ENCODE results near the gene TBRG4.

TBRG4 gene

DNA sequence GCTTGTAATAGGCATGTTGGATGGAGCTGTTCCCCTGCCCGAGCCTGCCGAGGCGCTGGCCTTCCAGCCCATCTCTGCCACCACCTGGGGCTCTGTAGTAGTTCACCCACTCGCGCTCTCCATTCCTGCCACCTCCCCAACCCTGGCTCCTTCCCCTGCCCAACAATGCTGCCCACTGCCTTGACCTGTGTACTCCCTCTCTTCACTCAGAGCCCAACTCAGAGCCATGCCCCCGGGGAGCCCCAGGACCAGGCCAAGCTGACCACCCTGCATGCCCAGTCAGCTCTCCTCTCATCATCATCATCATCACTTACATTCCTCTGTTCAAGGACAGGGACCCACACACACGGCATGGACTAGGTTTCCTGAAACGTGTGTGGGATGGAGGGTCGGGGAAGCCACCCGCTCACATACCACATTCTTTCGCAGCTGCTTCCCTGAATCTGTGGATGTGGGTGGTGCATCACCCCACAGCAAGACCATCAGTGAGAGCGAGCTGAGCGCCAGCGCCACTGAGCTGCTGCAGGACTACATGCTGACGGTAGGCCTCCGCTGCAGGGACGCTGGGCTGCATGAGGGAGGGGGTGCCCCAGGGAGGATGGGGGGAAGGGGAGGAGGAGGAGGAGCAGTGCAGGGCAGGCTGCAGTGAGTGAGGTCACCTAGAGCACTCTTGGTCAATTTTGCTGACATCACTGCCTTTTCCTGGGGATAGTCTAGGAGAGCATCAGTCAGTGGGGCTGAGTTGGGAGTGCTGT is 38.3 kb downstream of the TBRG4 start:
- no peak for FAIRE-seq

DNA sequence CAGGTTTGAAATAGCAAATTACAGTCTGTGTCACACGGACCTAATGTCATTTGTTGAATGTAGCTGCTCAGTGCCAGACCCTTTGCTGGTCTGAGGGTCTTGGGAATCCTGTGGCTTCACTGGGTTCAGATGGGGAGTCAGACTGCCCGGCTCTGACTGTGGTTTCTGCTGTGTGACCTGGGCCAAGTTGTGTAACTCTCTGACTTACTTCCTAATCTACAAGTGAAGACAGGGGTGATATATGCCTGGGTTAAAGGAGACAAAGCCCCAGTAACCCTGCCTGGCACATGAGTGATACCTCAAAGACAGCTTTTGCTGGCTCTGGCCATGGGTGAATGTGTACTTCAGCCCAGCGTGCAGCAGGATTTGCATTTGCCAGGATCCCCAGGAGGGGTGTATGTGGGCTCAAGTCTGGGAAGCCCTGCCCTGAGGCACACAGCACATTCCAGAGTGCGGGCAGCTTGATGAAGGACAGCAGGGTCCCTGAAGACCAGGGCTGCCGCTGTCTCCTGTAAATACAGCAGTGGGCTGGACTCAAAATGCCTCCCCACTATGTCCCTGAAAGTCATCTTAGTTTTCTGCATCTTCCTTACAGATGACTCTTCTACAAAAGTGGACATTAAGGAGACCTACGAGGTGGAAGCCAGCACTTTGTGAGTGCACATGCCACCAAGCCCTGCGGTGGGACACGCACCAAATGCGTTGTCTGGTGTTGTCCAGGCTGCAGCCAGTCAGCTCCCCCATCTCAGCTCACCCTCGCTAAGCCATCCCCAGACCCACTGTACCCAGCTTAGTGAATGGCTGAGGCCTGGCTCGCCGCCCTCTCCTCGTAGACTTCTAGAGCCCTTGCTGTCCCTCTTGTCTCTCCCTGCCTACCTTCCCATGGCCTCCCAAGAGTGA is 39.1 kb downstream of the TBRG4 start:
- no peak for FAIRE-seq

DNA sequence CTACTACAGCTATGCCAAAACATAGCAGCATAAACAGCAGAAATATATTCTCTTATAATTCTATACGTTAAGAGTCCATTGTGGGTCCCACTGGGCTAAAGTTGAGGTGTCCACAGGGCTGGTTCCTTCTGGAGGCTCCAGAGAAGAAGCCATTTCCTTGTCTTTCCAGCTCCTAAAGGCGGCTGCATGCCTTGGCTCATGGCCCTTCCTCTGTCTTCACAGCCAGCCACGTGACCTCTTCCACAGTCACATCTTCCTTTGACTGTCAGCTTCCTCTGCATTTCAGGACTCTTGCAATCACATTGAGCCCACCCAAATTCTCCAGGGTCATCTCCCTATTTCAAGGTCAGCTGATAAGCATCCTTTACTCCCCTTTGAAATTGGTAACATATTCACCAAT is 40.0 kb downstream of the TBRG4 start:
- FAIRE-seq: no peak

DNA sequence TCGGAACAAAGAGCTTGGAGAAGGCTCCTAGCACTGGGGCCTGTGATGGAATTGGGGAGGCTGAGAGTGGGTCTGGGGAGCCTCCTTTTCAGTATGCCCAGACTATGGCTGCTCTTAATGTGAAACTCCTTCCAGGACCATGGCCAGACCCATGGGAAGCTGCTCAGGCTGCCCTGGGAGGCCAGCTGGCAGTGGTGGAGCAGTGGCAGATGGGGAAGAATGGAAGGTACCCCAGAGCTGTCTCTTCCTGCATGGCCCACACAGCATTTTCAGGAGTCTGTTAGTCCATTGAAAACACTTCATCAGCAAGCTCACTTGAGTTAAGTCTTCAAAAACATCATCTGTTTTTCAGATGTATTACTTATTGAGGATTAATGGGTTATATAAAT is 41.2 kb downstream of the TBRG4 start:
- no peak for FAIRE-seq

DNA sequence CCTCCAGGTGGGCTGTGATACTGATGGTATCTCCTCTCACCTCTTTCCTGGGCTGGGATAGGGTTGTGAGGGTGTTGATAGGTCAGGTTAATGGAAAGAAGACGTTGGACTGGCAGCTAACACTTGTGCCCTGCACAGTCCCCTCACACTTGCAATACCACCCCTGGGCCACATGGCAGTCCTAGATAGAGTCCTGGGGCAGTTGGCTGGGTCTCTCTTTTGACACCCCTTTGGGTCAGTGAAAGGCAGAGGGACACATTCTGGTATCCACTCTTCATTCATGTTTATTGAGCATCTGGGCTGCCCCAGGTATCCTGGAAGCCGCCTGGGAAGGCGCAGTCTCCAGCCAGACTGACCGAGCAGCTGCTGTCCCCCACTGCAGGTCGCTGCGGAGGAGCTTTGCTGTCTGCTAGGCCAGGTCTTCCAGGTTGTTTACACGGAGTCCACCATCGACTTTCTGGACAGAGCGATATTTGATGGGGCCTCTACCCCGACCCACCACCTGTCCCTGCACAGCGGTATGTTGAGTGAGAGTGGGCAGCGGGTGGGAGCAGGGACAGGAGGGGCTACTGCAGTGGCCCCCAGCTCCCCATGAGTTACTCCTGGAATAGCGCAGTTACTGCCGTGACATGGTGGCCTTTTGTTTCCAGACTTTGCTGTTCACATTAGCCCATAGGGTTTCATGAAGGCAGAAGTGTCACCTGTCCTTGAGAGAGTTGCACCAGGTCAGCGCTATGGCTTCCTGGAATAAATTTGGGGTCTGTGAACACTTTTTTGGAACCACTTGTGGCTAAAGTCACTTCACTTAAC is 41.8 kb downstream of the TBRG4 start:
- FAIRE-seq: no peak

DNA sequence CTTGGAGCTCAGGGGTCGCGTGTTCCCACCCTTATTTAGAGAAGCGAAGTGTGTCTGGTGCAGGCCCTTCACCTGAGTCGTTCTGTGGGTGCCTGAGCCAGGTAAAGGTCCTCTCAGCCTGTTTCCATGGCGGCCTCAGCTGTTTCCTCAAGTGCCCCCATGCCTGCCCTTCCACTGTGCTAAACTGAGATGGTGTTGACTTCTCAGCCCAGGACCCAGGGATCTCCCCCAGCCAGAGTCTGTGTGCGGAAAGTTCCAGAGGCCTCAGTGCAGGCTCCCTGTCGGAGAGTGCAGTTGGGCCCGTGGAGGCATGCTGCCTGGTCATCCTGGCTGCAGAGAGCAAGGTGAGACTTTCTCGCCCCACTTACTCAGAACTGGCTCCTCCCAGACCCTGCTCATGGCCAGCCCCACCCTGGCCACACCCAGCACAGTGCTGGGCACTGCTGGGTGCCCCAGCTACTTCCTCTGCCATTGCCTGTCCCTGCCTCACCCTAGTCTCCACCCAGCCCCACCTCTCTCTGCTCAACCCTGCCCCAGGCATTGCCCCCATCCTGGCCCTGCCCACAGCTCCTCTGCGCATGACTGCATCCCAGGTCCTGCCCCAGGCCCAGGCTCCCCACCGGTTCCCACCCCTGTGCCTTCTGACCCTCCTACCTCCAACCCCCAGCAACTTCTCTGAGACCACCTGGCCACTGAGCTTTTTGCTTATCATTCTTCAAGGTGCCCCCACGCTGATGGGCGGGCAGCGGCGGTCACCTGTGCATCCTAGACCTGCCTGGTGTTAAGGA is 43.1 kb downstream of the TBRG4 start:
- FAIRE-seq: no peak

DNA sequence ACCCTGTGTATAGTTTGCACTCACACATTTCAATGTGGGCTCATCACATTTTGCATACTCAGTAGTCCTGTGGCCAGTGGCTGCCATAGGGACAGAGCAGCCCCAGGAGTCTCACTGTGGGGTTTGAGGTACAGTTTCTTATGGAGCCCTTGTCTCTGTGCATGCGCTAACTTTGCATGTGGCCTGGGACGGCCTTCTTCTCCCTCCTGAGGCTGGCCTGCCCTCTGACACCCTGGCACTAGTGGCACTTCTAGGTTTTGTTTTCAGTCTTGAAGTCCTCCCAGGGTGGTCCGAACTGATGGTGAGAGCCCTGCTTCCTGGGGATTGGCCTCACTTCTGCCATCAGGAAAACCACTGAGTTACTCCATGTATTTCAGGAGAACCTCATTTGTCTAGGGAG is 43.9 kb downstream of the TBRG4 start:
- no peak for FAIRE-seq

DNA sequence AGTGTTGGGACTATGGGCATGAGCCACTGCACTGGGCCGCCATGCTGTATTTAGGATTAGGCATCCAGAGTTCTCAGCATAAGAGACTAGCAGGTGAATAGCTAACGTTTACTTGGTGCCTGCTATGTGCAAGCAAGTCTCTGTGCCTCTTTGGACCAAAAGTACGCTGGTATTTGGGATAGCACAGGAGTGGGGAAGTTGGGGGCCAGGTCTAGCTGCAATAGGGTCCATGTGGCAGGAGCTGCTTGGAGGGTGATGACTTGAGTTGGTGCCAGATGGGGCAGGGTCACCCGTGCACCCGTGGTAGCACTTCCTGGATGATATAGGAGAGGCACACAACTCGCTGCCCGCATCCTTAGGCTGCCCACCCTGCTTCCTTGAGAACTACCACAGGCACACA is 45.1 kb downstream of the TBRG4 start:
- no peak for FAIRE-seq

DNA sequence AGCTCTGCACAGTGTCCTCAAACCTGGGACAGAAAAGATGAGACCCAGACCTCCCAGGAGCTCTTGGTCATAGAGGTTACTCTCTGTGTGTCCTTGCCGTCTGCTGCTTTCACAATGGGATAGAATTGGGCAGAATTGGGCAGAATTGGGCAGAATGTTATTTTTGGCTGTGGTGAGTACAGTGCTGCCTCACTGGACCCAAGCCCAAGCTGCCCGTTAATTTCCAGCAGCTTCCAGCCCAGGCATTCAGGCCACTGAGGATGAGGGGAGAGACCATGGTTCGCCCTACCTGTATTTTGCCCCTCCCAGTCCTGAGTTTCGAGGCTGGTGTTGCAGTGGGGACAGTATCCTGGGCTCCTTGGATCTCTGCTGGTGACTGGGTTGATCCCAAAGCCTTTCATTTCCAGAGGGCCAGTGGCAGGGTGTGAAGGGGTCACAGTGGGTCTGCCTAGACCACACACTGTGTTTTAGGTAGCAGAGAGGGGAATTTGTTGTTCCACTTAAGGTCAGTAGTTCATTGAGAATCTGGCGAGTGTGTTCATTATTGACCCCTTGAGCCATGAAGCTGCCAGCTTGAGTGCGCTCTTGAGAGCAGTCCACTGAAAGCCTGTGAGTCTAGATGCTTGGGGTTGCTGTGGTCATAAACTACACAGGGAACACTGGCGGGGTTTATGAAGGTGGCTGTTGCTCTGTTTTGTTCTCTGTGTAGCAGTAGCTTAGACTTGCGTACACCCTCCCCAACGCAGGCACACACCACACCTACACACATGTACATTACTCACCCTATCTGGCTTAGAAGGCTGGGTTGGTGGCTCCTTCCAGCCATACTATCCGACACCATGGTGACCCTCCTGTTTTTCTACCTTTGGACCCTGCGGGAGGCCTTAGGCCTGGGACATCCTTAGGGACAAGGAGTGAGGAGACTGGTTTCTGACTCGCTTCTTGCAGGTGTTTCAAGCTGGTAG is 46.2 kb downstream of the TBRG4 start:
- no peak for FAIRE-seq

DNA sequence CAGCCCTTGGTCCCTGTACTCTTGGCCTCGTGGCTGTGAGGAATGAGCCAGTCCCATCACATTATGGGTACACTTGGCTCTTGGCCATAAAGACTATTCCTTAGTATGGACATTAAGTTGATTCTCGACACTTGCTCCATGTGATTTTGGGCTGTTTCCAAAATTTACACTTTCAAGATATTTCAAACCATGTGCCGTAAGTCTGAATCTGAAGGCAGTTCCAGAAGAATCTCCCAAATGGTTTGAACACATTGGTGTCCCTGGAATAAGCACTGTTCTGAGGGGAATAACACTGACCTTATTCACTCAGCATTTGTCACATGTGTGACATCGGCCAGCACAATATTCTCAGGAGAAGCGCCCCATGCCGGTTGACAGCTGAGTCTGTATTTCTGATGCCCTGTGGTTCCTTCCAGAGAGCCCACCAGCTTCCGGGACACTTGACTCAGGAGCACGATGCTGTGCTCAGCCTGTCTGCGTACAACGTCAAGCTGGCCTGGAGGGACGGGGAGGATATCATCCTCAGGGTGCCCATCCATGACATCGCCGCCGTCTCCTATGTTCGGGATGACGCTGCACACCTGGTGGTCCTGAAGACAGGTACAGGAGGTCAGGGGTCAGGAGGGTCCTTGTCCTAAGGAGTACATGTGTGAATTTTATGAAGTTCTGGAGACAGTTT is 47.3 kb downstream of the TBRG4 start:
- FAIRE-seq: no peak

DNA sequence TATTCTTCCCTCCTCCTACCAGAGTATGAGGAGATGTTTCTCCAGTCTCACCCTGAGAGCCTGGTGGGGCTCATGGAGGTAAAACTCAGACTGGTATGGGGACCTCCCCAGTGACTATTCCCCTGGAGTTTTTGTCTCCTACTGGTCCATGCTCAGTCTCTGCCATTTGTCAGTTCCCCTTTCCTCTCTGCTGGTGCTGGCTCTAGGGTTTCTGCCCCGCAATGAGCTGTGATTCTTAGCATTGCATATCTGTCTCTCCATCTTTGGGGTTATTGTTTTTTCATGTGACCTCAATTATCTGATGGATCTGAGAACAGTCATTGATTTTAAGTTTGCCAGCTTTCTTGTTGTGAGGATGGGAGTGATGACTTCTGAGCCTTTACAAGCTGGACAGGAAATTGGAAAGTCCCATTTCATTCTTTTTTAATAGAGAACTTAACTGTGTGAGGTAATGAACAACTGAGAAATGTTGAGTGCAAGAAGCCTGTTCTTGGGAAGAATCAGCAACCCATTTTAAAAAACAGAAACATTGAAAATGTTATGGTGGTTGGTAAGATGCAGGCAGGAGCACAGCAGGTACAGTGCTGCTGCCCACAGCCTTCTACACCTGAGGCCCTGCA is 49.6 kb downstream of the TBRG4 start:
- FAIRE-seq: no peak

DNA sequence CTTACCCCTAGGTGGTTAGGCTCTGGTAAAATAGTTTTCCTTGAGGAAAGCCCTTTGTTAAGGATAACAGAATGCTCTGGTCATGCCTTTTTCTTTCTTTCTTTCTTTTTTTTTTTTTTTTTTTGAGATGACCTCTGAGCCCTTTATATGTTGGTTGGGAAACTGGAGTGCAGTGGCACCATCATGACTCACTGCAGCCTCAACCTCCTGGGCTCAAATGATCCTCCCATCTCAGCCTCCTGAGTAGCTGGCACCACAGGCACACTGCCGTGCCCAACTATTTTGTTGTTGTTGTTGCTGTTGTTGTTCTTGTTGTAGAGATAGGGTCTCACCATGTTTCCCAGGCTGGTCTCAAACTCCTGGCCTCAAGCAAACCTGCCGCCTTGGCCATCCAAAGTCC is 50.1 kb downstream of the TBRG4 start:
- FAIRE-seq: no peak

DNA sequence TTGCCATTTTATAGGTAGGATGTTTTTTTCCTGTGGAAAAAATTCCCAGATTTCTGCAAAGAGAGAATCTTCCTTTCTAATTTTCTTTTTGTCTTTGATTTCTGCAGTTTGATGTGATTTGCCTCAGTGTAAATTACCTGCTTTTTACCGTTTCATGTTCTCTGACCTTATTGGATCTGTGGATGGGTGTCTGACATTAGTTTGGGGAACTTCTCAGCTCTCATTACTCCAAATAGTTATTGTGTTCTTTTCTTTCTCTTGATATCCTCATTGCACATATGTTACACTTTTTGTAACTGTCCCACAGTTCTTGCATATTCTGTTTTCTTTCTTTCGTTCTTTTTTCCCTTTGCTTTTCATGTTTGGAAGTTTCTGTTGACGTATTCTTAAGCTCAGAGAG is 51.2 kb downstream of the TBRG4 start:
- no peak for FAIRE-seq

DNA sequence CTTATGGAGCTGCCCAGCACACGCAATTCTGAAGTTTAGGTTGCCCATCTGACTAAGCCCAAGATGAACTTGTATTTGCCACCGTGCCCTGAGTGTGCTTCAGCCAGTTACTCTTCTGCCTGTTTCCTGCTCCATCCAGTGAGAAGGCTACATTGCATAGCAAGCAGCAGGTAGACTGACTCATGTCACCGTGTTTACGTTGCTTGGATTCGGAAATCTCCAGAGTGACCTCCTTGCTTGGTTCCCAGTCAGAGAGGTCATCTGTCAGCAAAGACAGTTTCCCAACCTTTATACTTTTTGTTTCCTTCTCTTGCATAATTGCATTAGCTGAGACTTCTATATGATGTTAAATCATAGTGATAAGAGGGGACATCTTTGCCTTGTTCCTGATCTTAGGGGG is 53.6 kb downstream of the TBRG4 start:
- FAIRE-seq: no peak

DNA sequence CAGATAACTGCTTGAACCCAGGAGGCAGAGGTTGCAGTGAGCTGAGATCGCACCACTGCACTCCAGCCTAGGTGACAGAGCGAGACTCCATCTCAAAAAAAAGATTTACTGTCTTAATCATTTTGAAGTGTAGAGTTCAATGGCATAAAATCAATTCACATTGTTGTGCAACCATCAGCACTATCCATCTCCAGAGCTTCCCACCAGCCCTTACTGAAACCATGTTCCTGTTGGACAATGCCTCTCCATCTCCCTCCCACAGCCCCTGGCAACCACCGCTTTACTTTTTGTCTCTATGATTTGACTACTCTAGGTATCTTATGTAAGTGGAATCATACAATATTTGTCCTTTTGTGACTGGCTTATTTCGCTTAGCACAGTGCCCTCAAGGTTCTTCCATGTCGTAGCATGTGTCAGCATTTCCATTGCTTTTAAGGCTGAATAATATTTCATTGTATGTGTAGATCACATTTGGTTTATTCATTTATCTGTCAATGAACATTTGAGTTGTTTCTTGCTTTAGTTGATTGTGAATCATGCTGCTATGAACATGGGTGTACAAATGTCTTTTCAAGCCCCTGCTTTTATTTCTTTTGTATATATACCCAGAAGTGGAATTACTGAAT is 55.8 kb downstream of the TBRG4 start:
- no peak for FAIRE-seq

DNA sequence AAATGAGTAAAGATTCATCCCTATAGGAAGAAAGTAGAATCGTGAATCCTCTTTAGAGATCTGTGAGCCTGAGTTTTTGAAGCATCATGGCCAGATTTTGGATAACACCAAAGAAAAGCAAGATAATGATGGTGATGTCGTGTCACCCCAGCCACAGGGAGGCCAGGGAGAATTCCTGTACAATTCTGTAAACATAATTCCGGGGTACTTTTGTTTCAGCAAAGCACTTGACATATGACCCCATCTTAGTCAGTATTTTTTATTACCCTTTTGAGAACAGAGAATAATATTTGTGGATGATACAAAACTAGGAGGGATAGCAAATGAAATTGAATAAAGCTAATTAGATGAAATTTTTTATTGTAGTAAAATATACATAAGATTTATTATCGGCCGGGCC is 56.5 kb downstream of the TBRG4 start:
- no peak for FAIRE-seq

DNA sequence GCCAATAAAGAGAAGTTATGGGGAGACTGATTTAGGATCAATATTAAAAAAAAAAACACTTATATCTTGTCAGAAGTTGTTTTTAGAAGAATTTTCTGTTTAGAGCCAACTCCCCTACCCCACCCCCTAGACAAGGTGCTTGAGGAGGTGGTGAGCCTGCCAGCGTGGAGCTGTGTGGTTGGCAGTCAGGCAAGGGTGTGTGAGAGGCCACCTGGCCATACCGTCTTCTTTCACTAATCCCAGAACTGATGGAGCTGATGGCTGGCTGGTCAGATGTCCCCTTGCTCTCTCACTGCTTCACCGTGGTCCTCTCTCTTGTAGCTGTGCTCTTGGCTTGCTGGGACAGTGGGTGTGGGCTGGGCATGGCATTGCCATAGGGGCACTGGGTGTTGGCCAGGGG is 57.1 kb downstream of the TBRG4 start:
- FAIRE-seq: no peak

DNA sequence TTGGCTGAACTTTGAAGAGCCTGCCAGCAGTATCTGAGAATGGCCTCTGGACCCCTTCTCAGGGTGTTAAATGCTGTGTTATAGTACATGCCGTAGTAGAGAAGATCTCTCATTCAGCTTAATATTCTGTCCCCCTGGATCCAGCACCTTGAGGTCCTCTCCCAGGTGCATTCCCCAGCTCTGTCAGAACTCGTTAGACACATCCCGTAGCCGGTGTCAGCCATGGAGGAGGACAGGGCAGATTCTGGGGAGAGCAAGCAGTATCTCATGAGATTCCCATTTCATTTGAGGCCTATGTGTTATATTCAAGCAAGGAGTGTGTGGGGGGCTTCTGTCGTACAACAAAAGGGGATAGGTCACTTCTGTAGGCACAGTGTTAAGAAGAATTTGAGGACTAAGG is 57.6 kb downstream of the TBRG4 start:
- no peak for FAIRE-seq

DNA sequence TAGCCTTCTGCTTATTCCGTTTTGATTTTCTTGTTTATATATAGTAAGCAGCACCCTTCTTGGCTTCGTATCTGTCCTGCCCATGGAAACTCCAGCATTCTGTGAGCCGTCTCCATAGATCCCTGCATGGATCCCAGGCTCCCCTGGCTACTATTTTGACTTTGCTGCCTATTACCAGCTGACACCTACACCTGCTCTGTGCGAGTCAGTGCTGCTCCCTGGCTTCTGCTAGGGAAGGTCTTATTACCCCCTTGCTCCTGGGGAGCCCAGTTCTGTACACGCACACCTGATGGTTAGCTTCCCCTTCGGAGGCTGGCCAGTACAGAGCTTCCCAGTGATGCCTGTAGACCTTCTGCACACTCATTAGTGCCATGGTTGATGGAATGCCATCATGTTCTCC is 58.1 kb downstream of the TBRG4 start:
- no peak for FAIRE-seq

DNA sequence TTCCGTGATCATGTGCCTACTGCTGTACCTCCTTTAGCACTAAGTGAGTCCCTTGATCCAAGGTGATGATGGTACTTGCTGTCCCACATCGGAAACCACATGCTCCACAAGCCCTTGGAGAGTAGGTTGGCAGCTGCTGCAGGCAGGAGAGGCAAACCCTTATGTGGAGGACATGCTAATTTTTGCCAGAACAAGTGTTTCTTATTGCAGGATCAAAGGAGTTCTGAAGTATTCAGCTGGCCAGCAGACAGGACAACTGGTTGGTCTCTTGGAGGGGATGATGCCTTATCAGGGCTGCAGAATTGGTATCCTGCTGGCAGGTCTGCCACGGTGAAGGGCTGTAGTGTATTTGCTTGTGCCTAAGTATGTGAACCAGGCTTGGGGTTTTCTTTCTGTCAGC is 59.5 kb downstream of the TBRG4 start:
- FAIRE-seq: no peak

Measured in colon (tissue), 2 donors.